ENCODE results near the gene GAPDH. TPM values are rescaled to one million over a fixed set of nuclear protein-coding genes. Genes with fewer than 3 reads are reported as not detected.
"Not testable (repeated sequence)": the region's sequence is repeated elsewhere in the genome, so short reads cannot be mapped to it uniquely, and the experiment has no call there.

Gene GAPDH
- total RNA-seq, 5 donors from 2014 or later (not counting 1 experiment from before 2014, with no cell fraction given) = 500 to 643 (median 605) TPM

- ATAC-seq (replicated peaks in 1 of 4) (no peak), DNase-seq (no peak)
- H3K27ac ChIP-seq (ENCODE audit: low read length) = peak overlapping the region; percentile 90
- H3K4me1 ChIP-seq (ENCODE audit: control insufficient read depth in 1 of 2, extremely low read depth in 1 of 2, insufficient read depth in 2 of 2, low read length in 2 of 2) = peaks cover 35 to 74% of the 10 kb centered on the region in 2 experiments
- Mint-ChIP-seq H3K4me3 (peak overlapping the region; percentile 90 to 97 (median 94)), H3K27me3 (no peaks in the 10 kb centered on the region), H3K4me1 (peaks cover 60 to 73% (median 64%) of the 10 kb centered on the region in 3 donors), H3K27ac (peak overlapping the region; percentile 98), H3K9me3 (no peaks in the 10 kb centered on the region), H3K36me3 (peaks cover 24% of the 10 kb centered on the region)
- CTCF ChIA-PET = interaction anchor here (0.5 to 1.8 kb wide), 9 partner anchors 22 to 275 kb away, joined by 3 to 12 read pairs (median 4); partner anchors contain the start of gene TAPBPL (in 1 of the 2)
- POLR2A ChIA-PET = interaction anchor here (0.5 to 0.7 kb wide), 2 partner anchors 45 to 437 kb away, joined by 4 to 13 read pairs; no protein-coding TSS in a partner anchor
- WGBS (ENCODE audit: insufficient coverage) = no CpG with 5 or more reads among the region's 6 CpGs
- H3K4me3 ChIP-seq (ENCODE audit: control insufficient read depth in 1 of 2, extremely low read depth in 1 of 2, low read length in 1 of 2) = peak overlapping the region; percentile 90 to 96
- H3K27me3 ChIP-seq (replicated peaks in 1 of 2; ENCODE audit: control insufficient read depth in 2 of 2, extremely low read depth in 1 of 2, insufficient read depth in 2 of 2, low read length in 1 of 2) = no peaks in the 10 kb centered on the region
- peaks cover 8 to 44% of the 10 kb centered on the region in 2 donors for H3K36me3 ChIP-seq (ENCODE audit: control insufficient read depth in 2 of 2, extremely low read depth in 1 of 2, insufficient read depth in 1 of 2, low read length in 1 of 2)
- H3K9me3 ChIP-seq = no peaks in the 10 kb centered on the region
Observed at GRCh38 chr12:6535697-6535946, 1.3 kb downstream of the GAPDH start.

- peak overlapping the region; percentile 90 to 96 for H3K4me3 ChIP-seq (ENCODE audit: control insufficient read depth in 1 of 2, extremely low read depth in 1 of 2, low read length in 1 of 2)
- POLR2A ChIA-PET = no interaction called here
- peak overlapping the region; percentile 90 for H3K27ac ChIP-seq (ENCODE audit: low read length)
- H3K27me3 ChIP-seq (replicated peaks in 1 of 2; ENCODE audit: control insufficient read depth in 2 of 2, extremely low read depth in 1 of 2, insufficient read depth in 2 of 2, low read length in 1 of 2) = no peaks in the 10 kb centered on the region
- H3K9me3 ChIP-seq = no peaks in the 10 kb centered on the region
- DNase-seq (peak in 1 of 35 experiments; percentile 28), ATAC-seq (replicated peaks in 1 of 4) (no peak)
- H3K4me1 ChIP-seq (ENCODE audit: control insufficient read depth in 1 of 2, extremely low read depth in 1 of 2, insufficient read depth in 2 of 2, low read length in 2 of 2) = peaks cover 37 to 80% of the 10 kb centered on the region in 2 experiments
- Mint-ChIP-seq H3K9me3 (no peaks in the 10 kb centered on the region), H3K27ac (peak overlapping the region; percentile 98), H3K4me3 (peak overlapping the region; percentile 90 to 97 (median 94)), H3K4me1 (peaks cover 62 to 77% (median 69%) of the 10 kb centered on the region in 3 donors), H3K27me3 (no peaks in the 10 kb centered on the region), H3K36me3 (peaks cover 18% of the 10 kb centered on the region)
- H3K36me3 ChIP-seq (ENCODE audit: control insufficient read depth in 2 of 2, extremely low read depth in 1 of 2, insufficient read depth in 1 of 2, low read length in 1 of 2) = peaks cover 8 to 41% of the 10 kb centered on the region in 2 donors
- CTCF ChIA-PET = interaction anchor here (0.5 to 1.8 kb wide), 9 partner anchors 21 to 275 kb away, joined by 3 to 12 read pairs (median 4); partner anchors contain the start of gene TAPBPL (in 1 of the 2)
- WGBS (ENCODE audit: insufficient coverage) = 26% methylated on average over 3 of the region's 10 CpGs
Observed at GRCh38 chr12:6535960-6536847, 1.9 kb downstream of the GAPDH start.

GRCh38 chr12:6536894-6537579 lies 2.7 kb downstream of the GAPDH start:
- ChIA-PET CTCF (interaction anchor here (0.6 to 3.1 kb wide), 40 partner anchors 8 to 341 kb away, joined by 3 to 31 read pairs (median 4); partner anchors contain the start of genes MRPL51 (in 1 of the 2), P3H3 (in 1 of the 2), TAPBPL (in 1 of the 2) and VAMP1 (in 1 of the 2)), POLR2A (interaction anchor here in 1 of 2 donors (0.6 to 0.8 kb wide), 2 partner anchors 72 to 116 kb away, joined by 3 to 4 read pairs; no protein-coding TSS in a partner anchor)
- Mint-ChIP-seq H3K9me3 (no peaks in the 10 kb centered on the region), H3K36me3 (peaks cover 18% of the 10 kb centered on the region), H3K4me3 (peak overlapping the region in 2 of 3 donors; percentile 21 to 43), H3K27me3 (no peaks in the 10 kb centered on the region), H3K4me1 (peaks cover 65 to 81% (median 66%) of the 10 kb centered on the region in 3 donors), H3K27ac (peak overlapping the region; percentile 98)
- Histone ChIP-seq H3K36me3 (ENCODE audit: control insufficient read depth in 2 of 2, extremely low read depth in 1 of 2, insufficient read depth in 1 of 2, low read length in 1 of 2) (peaks cover 8 to 42% of the 10 kb centered on the region in 2 donors), H3K4me1 (ENCODE audit: control insufficient read depth in 1 of 2, extremely low read depth in 1 of 2, insufficient read depth in 2 of 2, low read length in 2 of 2) (peaks cover 40 to 86% of the 10 kb centered on the region in 2 experiments), H3K9me3 (no peaks in the 10 kb centered on the region), H3K4me3 (ENCODE audit: control insufficient read depth in 1 of 2, extremely low read depth in 1 of 2, low read length in 1 of 2) (no peak overlapping the region), H3K27ac (ENCODE audit: low read length) (peak overlapping the region; percentile 62), H3K27me3 (replicated peaks in 1 of 2; ENCODE audit: control insufficient read depth in 2 of 2, extremely low read depth in 1 of 2, insufficient read depth in 2 of 2, low read length in 1 of 2) (no peaks in the 10 kb centered on the region)
- no peak for ATAC-seq (replicated peaks in 1 of 4)
- WGBS (ENCODE audit: insufficient coverage) = 30% methylated on average over 7 of the region's 19 CpGs
- peak in 1 of 35 experiments; percentile 21 for DNase-seq

GRCh38 chr12:6537580-6538419 lies 3.5 kb downstream of the GAPDH start:
- 47% methylated on average over 13 of the region's 17 CpGs for WGBS (ENCODE audit: insufficient coverage)
- not testable (repeated sequence) for H3K9me3 Mint-ChIP-seq; H3K27me3 Mint-ChIP-seq; H3K27me3 ChIP-seq (replicated peaks in 1 of 2; ENCODE audit: control insufficient read depth in 2 of 2, extremely low read depth in 1 of 2, insufficient read depth in 2 of 2, low read length in 1 of 2); ATAC-seq (replicated peaks in 1 of 4); H3K4me3 ChIP-seq (ENCODE audit: control insufficient read depth in 1 of 2, extremely low read depth in 1 of 2, low read length in 1 of 2); H3K9me3 ChIP-seq
- peak; percentile 62 to 93 (median 81) for DNase-seq
- Mint-ChIP-seq H3K4me3 (peak overlapping the region; percentile 43 to 60 (median 46)), H3K36me3 (peaks cover 23% of the 10 kb centered on the region), H3K27ac (peak overlapping the region; percentile 91 to 98), H3K4me1 (peaks cover 58 to 79% (median 64%) of the 10 kb centered on the region in 3 donors)
- POLR2A ChIA-PET = interaction anchor here in 1 of 2 donors (0.6 to 0.8 kb wide), 2 partner anchors 72 to 117 kb away, joined by 3 to 4 read pairs; no protein-coding TSS in a partner anchor
- CTCF ChIA-PET = interaction anchor here (0.5 to 3.1 kb wide), 42 partner anchors 9 to 342 kb away, joined by 3 to 31 read pairs (median 4); partner anchors contain the start of genes MRPL51 (in 1 of the 2), P3H3 (in 1 of the 2), TAPBPL (in 1 of the 2) and VAMP1 (in 1 of the 2)
- peaks cover 8 to 42% of the 10 kb centered on the region in 2 donors for H3K36me3 ChIP-seq (ENCODE audit: control insufficient read depth in 2 of 2, extremely low read depth in 1 of 2, insufficient read depth in 1 of 2, low read length in 1 of 2)
- peaks cover 40 to 79% of the 10 kb centered on the region in 2 experiments for H3K4me1 ChIP-seq (ENCODE audit: control insufficient read depth in 1 of 2, extremely low read depth in 1 of 2, insufficient read depth in 2 of 2, low read length in 2 of 2)
- peak overlapping the region; percentile 62 for H3K27ac ChIP-seq (ENCODE audit: low read length)

- Histone ChIP-seq H3K4me1 (ENCODE audit: control insufficient read depth in 1 of 2, extremely low read depth in 1 of 2, insufficient read depth in 2 of 2, low read length in 2 of 2) (peaks cover 34 to 70% of the 10 kb centered on the region in 2 experiments), H3K4me3 (ENCODE audit: control insufficient read depth in 1 of 2, extremely low read depth in 1 of 2, low read length in 1 of 2) (no peak overlapping the region), H3K36me3 (ENCODE audit: control insufficient read depth in 2 of 2, extremely low read depth in 1 of 2, insufficient read depth in 1 of 2, low read length in 1 of 2) (peaks cover 8 to 42% of the 10 kb centered on the region in 2 donors), H3K9me3 (no peaks in the 10 kb centered on the region), H3K27ac (ENCODE audit: low read length) (peak overlapping the region; percentile 62), H3K27me3 (replicated peaks in 1 of 2; ENCODE audit: control insufficient read depth in 2 of 2, extremely low read depth in 1 of 2, insufficient read depth in 2 of 2, low read length in 1 of 2) (no peaks in the 10 kb centered on the region)
- DNase-seq = peak in 1 of 35 experiments; percentile 26
- ChIA-PET POLR2A (interaction anchor here in 1 of 2 donors (0.5 kb wide), 1 partner anchor 83 kb away, joined by 3 read pairs; no protein-coding TSS in a partner anchor), CTCF (interaction anchor here (0.5 to 3.1 kb wide), 23 partner anchors 10 to 216 kb away, joined by 3 to 31 read pairs (median 4); no protein-coding TSS in a partner anchor)
- Mint-ChIP-seq H3K4me3 (peak overlapping the region in 1 of 3 donors; percentile 70), H3K36me3 (peaks cover 25% of the 10 kb centered on the region), H3K9me3 (no peaks in the 10 kb centered on the region), H3K27me3 (no peaks in the 10 kb centered on the region), H3K4me1 (peaks cover 51 to 71% (median 56%) of the 10 kb centered on the region in 3 donors), H3K27ac (peak overlapping the region in 1 of 2 donors; percentile 91)
- WGBS (ENCODE audit: insufficient coverage) = 57% methylated on average over 21 of the region's 24 CpGs
- ATAC-seq (replicated peaks in 1 of 4) = no peak
Observed at GRCh38 chr12:6538420-6539313, 4.3 kb downstream of the GAPDH start.

Measured in T-cell (primary cell).